ENCODE data around the gene DUSP9. TPM values are rescaled to one million over a fixed set of nuclear protein-coding genes. Genes with fewer than 3 reads are reported as not detected.

The DUSP9 gene
- total RNA-seq, 1 experiment from 2014 or later = 14.2 TPM

- Histone ChIP-seq H3K9me3 (ENCODE audit: control insufficient read depth in 1 of 2, insufficient read depth in 1 of 2, low read depth in 1 of 2, low read length in 2 of 2) (no peaks in the 10 kb centered on the region), H3K27ac (ENCODE audit: low read depth, low read length) (no peak overlapping the region), H3K4me3 (replicated peaks in 1 of 2; ENCODE audit: low read depth in 1 of 2, low read length in 2 of 2) (no peak overlapping the region), H3K4me2 (ENCODE audit: low read length) (no peak overlapping the region), H3K27me3 (ENCODE audit: insufficient read depth, low read length) (no peaks in the 10 kb centered on the region), H3K79me2 (ENCODE audit: insufficient read depth, low read length) (no peaks in the 10 kb centered on the region), H3K4me1 (ENCODE audit: control insufficient read depth in 1 of 2, insufficient read depth in 2 of 2, low read length in 2 of 2) (peaks cover 3 to 7% of the 10 kb centered on the region in 2 experiments; a peak in 1 of 4 replicates), H2AFZ (ENCODE audit: low read depth, low read length, poor library complexity, severe bottlenecking) (no peak overlapping the region), H3K9me2 (ENCODE audit: insufficient read depth) (no peaks in the 10 kb centered on the region), H3K9ac (ENCODE audit: low read length) (no peak overlapping the region), H3K36me3 (ENCODE audit: control insufficient read depth in 1 of 2, insufficient read depth in 2 of 2, low read length in 2 of 2) (no peaks in the 10 kb centered on the region), H4K20me1 (ENCODE audit: insufficient read depth) (no peaks in the 10 kb centered on the region)
- intact Hi-C loops (cut with micrococcal nuclease) = no loop called here
- TF ChIP-seq SP1 (IDR thresholded peaks at IDR 0.05; ENCODE audit: low read depth) (no peak), YY1 (IDR thresholded peaks at IDR 0.05; ENCODE audit: extremely low read depth, insufficient replicate concordance, low read depth, low read length) (no peak), TCF7L2 (IDR thresholded peaks at IDR 0.05; ENCODE audit: borderline replicate concordance, extremely low read depth, insufficient read depth, insufficient read length) (no peak), POLR2A (IDR thresholded peaks at IDR 0.05; ENCODE audit: borderline replicate concordance, extremely low read depth, insufficient read depth, insufficient read length) (no peak), JUND (IDR thresholded peaks at IDR 0.05) (no peak), FOSL1 (IDR thresholded peaks at IDR 0.05; ENCODE audit: low read depth) (no peak), CTCF (IDR thresholded peaks at IDR 0.05 in 2 of 3, conservative IDR thresholded peaks at IDR 0.05 in 1 of 3; ENCODE audit: borderline replicate concordance in 1 of 3, insufficient read depth in 1 of 3, low read depth in 2 of 3, low read length in 2 of 3) (no peak), MAX (IDR thresholded peaks at IDR 0.05) (no peak), ZNF274 (IDR thresholded peaks at IDR 0.05; ENCODE audit: low read depth, low read length) (no peak), POLR2AphosphoS5 (IDR thresholded peaks at IDR 0.05; ENCODE audit: low read depth, low read length) (no peak)
- RAD21 ChIA-PET (ENCODE audit: low non-redundant PET in 1 of 2, low total read pairs in 2 of 2, uncharacterized antibody in 2 of 2, unreplicated experiment in 2 of 2) = no interaction called here
- CTCF ChIA-PET = no interaction called here
- no peak for DNase-seq (ENCODE audit: low read depth, low spot score)
- ATAC-seq = no peak
- POLR2A ChIA-PET = no interaction called here
- BruUV-seq (replicated peaks) = no TSS peak
These were observed 7.6 kb upstream of the DUSP9 start for GRCh38 chrX:153639177-153640044.

Measured in HCT116 (cell line).